Caco-2 (cell line): ENCODE measurements around the gene SNX33. TPM values are rescaled to one million over a fixed set of nuclear protein-coding genes. Genes with fewer than 3 reads are reported as not detected.
A peak's percentile ranks its signal among the peaks of the same experiment; 100 is the strongest.

ENCODE experiments used
- BruUV-seq: library from RNA; stranded (reverse); fragments of 400-500 nt; replicated peaks from 2 replicates; lab custom pipeline; 2021; lab: Mats Ljungman, UMichigan
- CTCF ChIA-PET: fragments of 300-600 bp; sonication (Branson Sonifier 250); formaldehyde crosslinking; loops from one replicate; lab custom pipeline; 2022; ENCODE audit warnings: antibody characterized with exemption; lab: Charles Lee
- POLR2A ChIA-PET: fragments of 300-600 bp; sonication (Branson Sonifier 250); formaldehyde crosslinking; loops from one replicate; lab custom pipeline; 2022; ENCODE audit warnings: antibody characterized with exemption; lab: Charles Lee
- DNase-seq, 2 experiments: peaks; one replicate each; pipeline versions ENCODE4 v3.0.0 to v3.0.0-alpha.2; 2020 to 2022
- H3K27me3 ChIP-seq: replicated peaks from 2 replicates; pipeline ENCODE4 v1.6.0; 2011; ENCODE audit warnings: low read length; ENCODE audit not compliant: control insufficient read depth, insufficient read depth
- H3K36me3 ChIP-seq: 2 replicates; pipeline ENCODE4 v1.5.1; 2011; ENCODE audit warnings: low read length; ENCODE audit not compliant: control insufficient read depth, insufficient read depth
- H3K4me1 ChIP-seq: fragments of 250-450 bp; sonication (Bioruptor Pico); 2 replicates; pipeline ENCODE4 v1.5.1; 2020; ENCODE audit warnings: mild to moderate bottlenecking
- H3K4me3 ChIP-seq: 2 replicates; pipeline ENCODE4 v1.5.1; 2011; ENCODE audit warnings: low read depth, mild to moderate bottlenecking, control low read depth, low read length
- H3K9me3 ChIP-seq: fragments of 250-450 bp; sonication (Bioruptor Pico); 2 replicates; pipeline ENCODE4 v1.5.1; 2020; ENCODE audit warnings: mild to moderate bottlenecking, moderate library complexity
- H3K27ac Mint-ChIP-seq: one replicate; pipeline ENCODE4 v1.8.0; 2022; ENCODE audit warnings: mixed read lengths; ENCODE audit not compliant: unreplicated experiment
- H3K27me3 Mint-ChIP-seq: one replicate; pipeline ENCODE4 v1.8.0; 2022; ENCODE audit warnings: mixed read lengths; ENCODE audit not compliant: insufficient read depth, unreplicated experiment
- H3K36me3 Mint-ChIP-seq: one replicate; pipeline ENCODE4 v1.8.0; 2022; ENCODE audit warnings: mild to moderate bottlenecking, mixed read lengths; ENCODE audit not compliant: insufficient read depth, unreplicated experiment
- H3K4me1 Mint-ChIP-seq: one replicate; pipeline ENCODE4 v1.8.0; 2022; ENCODE audit warnings: low read depth, mixed read lengths; ENCODE audit not compliant: unreplicated experiment
- H3K4me3 Mint-ChIP-seq: one replicate; pipeline ENCODE4 v1.8.0; 2022; ENCODE audit warnings: mild to moderate bottlenecking, moderate library complexity, mixed read lengths; ENCODE audit not compliant: unreplicated experiment
- H3K9me3 Mint-ChIP-seq: one replicate; pipeline ENCODE4 v1.8.0; 2022; ENCODE audit warnings: mixed read lengths; ENCODE audit not compliant: unreplicated experiment
- CTCF ChIP-seq, 2 experiments: fragments of 200-600 bp in 1 of 2; IDR thresholded peaks; 1 replicate in 1 of 2; 2 replicates in 1 of 2; pipeline versions ENCODE4 v1.5.1 to v1.8.0; 2011 to 2022; ENCODE audit warnings: antibody characterized with exemption in 1 of 2, control low read depth in 1 of 2, inconsistent platforms in 1 of 2, low read depth in 1 of 2, low read length in 1 of 2, mild to moderate bottlenecking in 1 of 2, moderate library complexity in 1 of 2; ENCODE audit not compliant: insufficient read depth in 1 of 2, severe bottlenecking in 1 of 2, unreplicated experiment in 1 of 2
- intact Hi-C: fragments of 100-400 bp; cut with micrococcal nuclease; formaldehyde crosslinking; loops from one replicate; pipeline ENCODE4 v1.10.0; 2022; ENCODE audit not compliant: unreplicated experiment
- total RNA-seq: library from RNA; stranded (reverse); gene quantifications from 2 replicates; pipeline ENCODE4 v1.2.3, GENCODE V29; 2022

SNX33 gene
- total RNA-seq, 1 experiment from 2014 or later, result 19.4 TPM

DNA sequence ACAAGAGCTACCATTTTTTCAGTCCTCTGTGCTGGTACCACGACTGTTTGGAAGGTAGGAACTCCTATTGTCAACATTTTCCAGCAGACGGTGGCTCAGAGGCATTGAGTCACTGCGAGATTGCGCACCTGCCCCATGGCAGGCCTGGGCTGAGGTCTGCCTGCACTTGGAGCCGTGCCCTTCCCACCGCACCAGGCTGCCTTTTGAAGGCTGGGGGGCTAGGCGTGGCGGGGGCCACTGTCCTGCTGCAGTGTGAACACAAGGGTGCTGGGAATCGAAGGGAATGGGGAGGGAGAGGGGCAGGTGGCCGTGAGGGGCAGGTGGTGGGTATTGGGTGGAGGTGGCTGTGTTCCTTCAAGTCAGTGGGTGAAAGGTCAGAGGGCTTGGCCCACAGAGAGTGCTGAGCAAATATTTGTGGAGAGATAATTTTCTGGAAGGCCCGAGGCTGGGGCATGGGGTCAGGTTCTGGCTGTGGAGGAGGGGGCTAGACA is 16.3 kb downstream of the SNX33 start:
- BruUV-seq, result no TSS peak
- H3K27me3 Mint-ChIP-seq, result no peaks in the 10 kb centered on the region

GRCh38 chr15:75666823-75667501 is 19.2 kb downstream of the SNX33 start:
- intact Hi-C loops, result no loop called here
- Mint-ChIP-seq H3K27me3 (no peaks in the 10 kb centered on the region), H3K9me3 (no peaks in the 10 kb centered on the region), H3K36me3 (peaks cover 21% of the 10 kb centered on the region), H3K4me1 (peaks cover 37% of the 10 kb centered on the region), H3K27ac (peak overlapping the region; percentile 31), H3K4me3 (peak overlapping the region; percentile 42)
- Histone ChIP-seq H3K36me3 (no peaks in the 10 kb centered on the region; the same call in 1 of the 2 replicates), H3K9me3 (no peaks in the 10 kb centered on the region), H3K4me1 (peaks cover 49% of the 10 kb centered on the region), H3K27me3 (no peaks in the 10 kb centered on the region), H3K4me3 (no peak overlapping the region)
- TF ChIP-seq CTCF (IDR thresholded peaks at IDR 0.05; ENCODE audit: insufficient read depth in 1 of 2, low read depth in 1 of 2, low read length in 1 of 2, severe bottlenecking in 1 of 2, unreplicated experiment in 1 of 2), result no peak
- ChIA-PET CTCF (interaction anchor here (1.1 to 1.8 kb wide), 2 partner anchors 13 to 19 kb away, joined by 5 to 7 read pairs; partner anchors contain the start of gene SNX33), POLR2A (interaction anchor here (0.6 to 1.3 kb wide), 2 partner anchors 19 to 39 kb away, joined by 3 to 4 read pairs; partner anchors contain the start of gene SNX33)
- BruUV-seq, result no TSS peak
- DNase-seq, result no peak

More for the DNA sequence above, 16.3 kb downstream of the SNX33 start:
- POLR2A ChIA-PET, result interaction anchor here (1.0 to 1.2 kb wide), 2 partner anchors 16 to 24 kb away, joined by 4 to 5 read pairs; partner anchors contain the start of genes IMP3 and SNX33
- CTCF ChIA-PET, result interaction anchor here (0.6 to 1.6 kb wide), 3 partner anchors 9 to 213 kb away, joined by 3 to 9 read pairs (median 3); partner anchors contain the start of genes SIN3A and SNX33
- Histone ChIP-seq H3K4me1 (peaks cover 64% of the 10 kb centered on the region), H3K9me3 (no peaks in the 10 kb centered on the region), H3K36me3 (no peaks in the 10 kb centered on the region; the same call in none of the 2 replicates), H3K27me3 (no peaks in the 10 kb centered on the region), H3K4me3 (0 out of 2 replicates have a peak overlapping the region, but pooled peaks have one; percentile 18)
- H3K4me1 Mint-ChIP-seq, result peaks cover 48% of the 10 kb centered on the region
- intact Hi-C loops, result loop anchor here (1.0 to 2.0 kb wide), 2 partner anchors 8 to 15 kb away; no protein-coding TSS in a partner anchor
- H3K27ac Mint-ChIP-seq, result peak overlapping the region; percentile 75
- H3K36me3 Mint-ChIP-seq, result peaks cover 21% of the 10 kb centered on the region
- H3K9me3 Mint-ChIP-seq, result no peaks in the 10 kb centered on the region
- H3K4me3 Mint-ChIP-seq, result peak overlapping the region; percentile 59
- peak; percentile 84 to 87 for DNase-seq
- TF ChIP-seq CTCF (IDR thresholded peaks at IDR 0.05; ENCODE audit: insufficient read depth in 1 of 2, low read depth in 1 of 2, low read length in 1 of 2, severe bottlenecking in 1 of 2, unreplicated experiment in 1 of 2), result no peak

DNA sequence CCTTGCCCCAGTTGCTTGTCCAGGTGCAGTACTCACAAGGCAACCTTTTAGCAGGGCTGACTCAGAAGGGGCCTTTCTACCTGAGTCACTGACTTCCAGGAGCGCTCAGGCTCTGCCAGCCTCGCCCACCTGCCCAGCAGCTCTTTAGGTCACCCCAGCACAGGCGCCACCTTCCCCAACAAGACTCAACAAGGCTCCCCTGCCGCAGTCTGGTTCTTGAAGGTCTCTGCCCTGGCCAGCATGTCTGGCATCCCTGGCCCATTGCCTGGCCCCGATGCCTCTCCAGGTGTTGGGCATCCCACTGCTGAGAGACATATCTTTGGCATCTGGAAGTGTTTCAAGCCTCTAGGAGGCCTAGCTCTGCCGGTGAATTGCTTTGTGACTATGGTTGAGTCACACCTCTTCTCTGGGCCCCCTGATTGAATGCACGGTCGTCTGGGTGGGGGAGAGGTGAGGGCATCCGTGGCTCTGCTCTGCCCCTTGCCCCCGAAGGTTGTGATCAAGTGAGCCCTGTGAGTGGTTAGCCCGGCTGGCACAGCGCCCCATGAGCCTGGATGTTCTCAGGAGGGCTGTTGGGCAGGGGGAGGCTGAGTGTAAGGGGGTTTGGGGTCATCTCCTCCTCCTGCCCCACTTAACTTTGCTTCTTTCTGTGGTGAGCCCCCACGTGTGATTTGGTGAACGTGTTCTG is 21.6 kb downstream of the SNX33 start:
- Mint-ChIP-seq H3K36me3 (peaks cover 13% of the 10 kb centered on the region), H3K27me3 (no peaks in the 10 kb centered on the region), H3K9me3 (no peaks in the 10 kb centered on the region), H3K4me1 (peaks cover 31% of the 10 kb centered on the region), H3K4me3 (no peak overlapping the region), H3K27ac (no peak overlapping the region)
- Histone ChIP-seq H3K9me3 (no peaks in the 10 kb centered on the region), H3K4me3 (no peak overlapping the region), H3K36me3 (no peaks in the 10 kb centered on the region; the same call in 1 of the 2 replicates), H3K4me1 (peaks cover 49% of the 10 kb centered on the region), H3K27me3 (no peaks in the 10 kb centered on the region)
- no peak for TF ChIP-seq CTCF (IDR thresholded peaks at IDR 0.05; ENCODE audit: insufficient read depth in 1 of 2, low read depth in 1 of 2, low read length in 1 of 2, severe bottlenecking in 1 of 2, unreplicated experiment in 1 of 2)
- intact Hi-C loops, result no loop called here
- POLR2A ChIA-PET, result no interaction called here
- no peak for DNase-seq
- CTCF ChIA-PET, result no interaction called here
- no TSS peak for BruUV-seq
